ENCODE data around the gene ARL10.

GRCh38 chr5:176420972-176421544, 55.8 kb downstream of the ARL10 start:
- no peak for TF ChIP-seq CTCF (IDR thresholded peaks at IDR 0.05)
- no peak for TF ChIP-seq POLR2AphosphoS5 (IDR thresholded peaks at IDR 0.05; ENCODE audit: low read depth, low read length)
- TF ChIP-seq GABPA (IDR thresholded peaks at IDR 0.05; ENCODE audit: low read depth): no peak
- no peak for TF ChIP-seq USF2 (IDR thresholded peaks at IDR 0.05; ENCODE audit: borderline replicate concordance, low read depth, low read length)
- TF ChIP-seq REST (IDR thresholded peaks at IDR 0.05; ENCODE audit: low read depth, low read length): no peak
- no peak for TF ChIP-seq EZH2phosphoT487 (IDR thresholded peaks at IDR 0.05; ENCODE audit: borderline replicate concordance, low read depth)
- no peak for TF ChIP-seq MAX (IDR thresholded peaks at IDR 0.05; ENCODE audit: low read depth)
- TF ChIP-seq GATA2 (CRISPR knock-in tag; IDR thresholded peaks at IDR 0.05): no peak

Measured in SK-N-SH (cell line).